ENCODE measurements around the gene MAGEA12.
"Not testable (repeated sequence)": the region's sequence is repeated elsewhere in the genome, so short reads cannot be mapped to it uniquely, and the experiment has no call there.

MAGEA12 gene

GRCh38 chrX:152761582-152761981 is 28.0 kb downstream of the MAGEA12 start:
- not testable (repeated sequence) for DNase-seq (ENCODE audit: low read depth)

DNA sequence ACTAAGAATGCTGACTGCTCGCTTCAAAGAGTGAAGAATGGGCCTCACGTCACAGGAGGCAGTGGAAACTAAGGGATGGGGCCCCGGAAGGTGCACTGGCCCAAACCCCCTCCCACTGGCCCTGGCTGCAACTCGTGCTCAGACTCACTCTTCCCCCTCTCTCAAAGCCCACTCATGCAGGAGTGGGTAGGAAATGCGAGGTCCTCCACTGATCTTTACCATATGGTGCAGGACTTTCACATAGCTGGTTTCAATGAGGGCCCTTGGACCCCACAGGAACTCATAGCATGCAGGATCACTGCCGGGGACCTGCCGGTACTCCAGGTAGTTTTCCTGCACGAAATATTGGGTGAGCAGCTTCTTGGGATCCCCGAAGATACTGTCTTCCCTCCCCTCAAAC is 33.0 kb downstream of the MAGEA12 start:
- not testable (repeated sequence) for DNase-seq (ENCODE audit: low read depth)

DNA sequence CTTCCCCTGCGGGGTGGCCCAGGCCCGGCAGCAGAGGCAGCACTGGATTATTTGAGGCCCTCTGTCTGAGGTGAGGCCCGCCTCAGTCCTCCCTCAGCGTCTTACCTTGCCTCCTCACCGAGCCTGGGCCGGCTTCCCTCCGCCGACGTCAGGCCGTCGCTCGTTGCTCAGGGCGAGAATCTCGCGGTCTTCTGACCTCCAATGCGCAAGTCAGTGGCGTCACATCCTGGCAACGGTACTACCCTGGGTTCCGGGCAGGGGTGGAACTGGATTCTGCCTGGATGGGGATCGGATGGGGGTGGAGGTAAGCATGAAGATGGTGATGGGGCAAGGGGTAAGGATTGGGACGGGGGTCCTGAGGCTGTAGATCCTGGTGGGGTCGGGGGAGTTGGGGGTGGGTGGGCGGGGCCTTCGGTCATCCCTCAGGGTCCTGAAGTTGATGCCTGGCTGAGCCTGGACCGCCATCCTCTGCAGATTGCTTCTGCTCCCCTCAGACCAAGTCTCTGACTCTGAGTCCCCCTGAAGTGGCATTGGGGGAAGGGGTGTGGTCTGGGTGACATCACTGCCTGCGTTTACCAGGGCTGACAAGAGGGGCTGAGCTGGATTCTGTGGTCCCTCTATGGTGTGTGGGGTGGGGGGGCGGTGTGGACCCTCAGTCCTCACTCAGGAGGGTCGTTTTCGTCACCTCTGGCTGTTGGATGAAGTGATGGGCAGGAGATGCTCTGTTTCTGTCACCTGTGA is 36.2 kb downstream of the MAGEA12 start, which contains the start of gene MAGEA6:
Gene MAGEA6 (minus strand): TSS at position 141 of the 741 bp plus-strand sequence. CDS start 2,039 bp downstream, outside the sequence.
- not testable (repeated sequence) for DNase-seq (ENCODE audit: low read depth)

DNA sequence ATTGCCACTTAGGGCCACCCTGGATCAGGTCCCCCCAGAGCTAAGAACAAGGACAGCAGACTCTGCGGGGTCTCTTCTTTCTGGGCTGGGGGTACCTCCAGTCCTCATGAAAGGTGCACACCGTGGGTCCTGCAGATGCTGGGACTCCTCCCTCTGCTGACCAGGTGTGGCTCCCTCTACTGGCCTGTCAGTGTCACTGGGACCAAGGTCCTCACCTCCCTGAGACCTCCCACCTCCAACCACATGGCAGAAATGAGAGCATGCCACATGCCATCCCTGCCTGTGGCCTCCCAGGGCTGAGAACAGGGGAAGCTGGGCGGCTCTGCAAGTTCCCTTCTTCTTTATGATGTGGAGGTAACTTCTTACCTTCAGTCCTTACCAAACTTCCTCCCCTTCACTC is 53.5 kb downstream of the MAGEA12 start:
- DNase-seq (ENCODE audit: low read depth): not testable (repeated sequence)

All from HS-27A (cell line).